Calu3 (cell line): ENCODE results near the gene HIKESHI. TPM values are rescaled to one million over a fixed set of nuclear protein-coding genes. Genes with fewer than 3 reads are reported as not detected.

ENCODE experiments used
- BruUV-seq: library from RNA; stranded (reverse); fragments of 400-500 nt; replicated peaks from 2 replicates; lab custom pipeline; 2021; lab: Mats Ljungman, UMichigan
- CTCF ChIA-PET: fragments of 300-600 bp; sonication (Branson Sonifier 250); formaldehyde crosslinking; loops from one replicate; lab custom pipeline; 2022; ENCODE audit warnings: antibody characterized with exemption; lab: Charles Lee
- DNase-seq: peaks from one replicate; pipeline ENCODE4 v3.0.0; 2022
- H3K27ac Mint-ChIP-seq: one replicate; pipeline ENCODE4 v1.8.0; 2022; ENCODE audit warnings: mixed read lengths; ENCODE audit not compliant: unreplicated experiment
- H3K27me3 Mint-ChIP-seq: one replicate; pipeline ENCODE4 v1.8.0; 2022; ENCODE audit warnings: mixed read lengths; ENCODE audit not compliant: unreplicated experiment
- H3K36me3 Mint-ChIP-seq: one replicate; pipeline ENCODE4 v1.8.0; 2022; ENCODE audit warnings: mild to moderate bottlenecking, moderate library complexity, mixed read lengths; ENCODE audit not compliant: insufficient read depth, unreplicated experiment
- H3K4me1 Mint-ChIP-seq: one replicate; pipeline ENCODE4 v1.8.0; 2022; ENCODE audit warnings: mild to moderate bottlenecking, low read depth, mixed read lengths; ENCODE audit not compliant: unreplicated experiment
- H3K4me3 Mint-ChIP-seq: one replicate; pipeline ENCODE4 v1.8.0; 2022; ENCODE audit warnings: mild to moderate bottlenecking, low read depth, moderate library complexity, mixed read lengths; ENCODE audit not compliant: unreplicated experiment
- H3K9me3 Mint-ChIP-seq: one replicate; pipeline ENCODE4 v1.8.0; 2022; ENCODE audit warnings: low read depth, mixed read lengths; ENCODE audit not compliant: unreplicated experiment
- intact Hi-C: fragments of 100-400 bp; cut with micrococcal nuclease; formaldehyde crosslinking; loops from one replicate; pipeline ENCODE4 v1.10.0; 2022; ENCODE audit not compliant: unreplicated experiment
- total RNA-seq: library from RNA; stranded (reverse); gene quantifications from 2 replicates; pipeline ENCODE4 v1.2.3, GENCODE V29; 2022
- TF ChIP-seq, protein P1 (sequence below): fragments of 200-600 bp; IDR thresholded peaks from one replicate; pipeline ENCODE4 v1.8.0; 2022; ENCODE audit warnings: antibody characterized with exemption; ENCODE audit not compliant: unreplicated experiment

The HIKESHI gene
- total RNA-seq, 1 experiment from 2014 or later: 22.9 TPM

DNA sequence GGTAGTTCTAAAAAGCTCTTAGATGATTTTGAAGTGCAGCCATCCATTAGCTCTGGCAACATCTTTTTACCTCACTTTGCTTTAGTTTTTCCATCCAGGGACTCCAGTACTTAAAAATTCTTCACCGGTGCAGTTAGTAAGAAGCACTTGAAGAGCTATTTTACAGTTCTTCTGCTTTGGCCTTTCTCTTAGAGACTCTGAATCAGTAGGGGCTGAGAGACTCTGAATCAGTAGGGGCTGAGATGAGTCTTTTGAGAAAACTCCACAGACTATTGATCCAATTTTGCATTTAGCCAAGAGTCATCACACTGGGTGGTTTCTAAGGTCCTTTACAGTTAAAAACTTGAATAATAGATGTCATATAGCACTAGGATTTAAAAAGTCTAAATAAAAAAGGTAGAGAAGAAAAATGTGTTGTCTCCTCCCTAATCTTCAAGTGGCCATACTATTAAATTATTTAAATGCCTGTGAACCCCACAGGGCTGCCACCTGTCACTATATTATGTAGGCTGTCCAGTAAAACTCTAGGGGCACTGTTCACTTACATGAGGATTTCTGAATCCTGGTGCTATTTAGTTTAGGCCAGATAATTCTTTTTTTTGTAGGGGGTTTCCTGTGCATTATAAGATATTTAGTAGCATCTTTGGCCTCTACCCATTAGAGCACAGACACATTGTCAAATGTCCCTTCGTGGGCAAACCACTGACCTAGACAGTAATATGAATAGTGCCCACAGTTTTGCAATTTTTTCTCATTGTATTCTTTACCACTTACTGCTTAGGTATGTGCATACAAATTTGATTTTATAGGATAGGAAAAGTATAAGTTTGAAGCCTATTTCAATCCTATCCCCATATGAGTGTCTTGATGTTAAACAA lies 26.3 kb upstream of the HIKESHI start:
- intact Hi-C loops: no loop called here
- H3K9me3 Mint-ChIP-seq: no peaks in the 10 kb centered on the region
- no peak overlapping the region for H3K27ac Mint-ChIP-seq
- H3K4me3 Mint-ChIP-seq: no peak overlapping the region
- no peaks in the 10 kb centered on the region for H3K27me3 Mint-ChIP-seq
- CTCF ChIA-PET: no interaction called here
- H3K4me1 Mint-ChIP-seq: no peaks in the 10 kb centered on the region
- peaks cover 23% of the 10 kb centered on the region for H3K36me3 Mint-ChIP-seq
- TF ChIP-seq, protein P1, sequence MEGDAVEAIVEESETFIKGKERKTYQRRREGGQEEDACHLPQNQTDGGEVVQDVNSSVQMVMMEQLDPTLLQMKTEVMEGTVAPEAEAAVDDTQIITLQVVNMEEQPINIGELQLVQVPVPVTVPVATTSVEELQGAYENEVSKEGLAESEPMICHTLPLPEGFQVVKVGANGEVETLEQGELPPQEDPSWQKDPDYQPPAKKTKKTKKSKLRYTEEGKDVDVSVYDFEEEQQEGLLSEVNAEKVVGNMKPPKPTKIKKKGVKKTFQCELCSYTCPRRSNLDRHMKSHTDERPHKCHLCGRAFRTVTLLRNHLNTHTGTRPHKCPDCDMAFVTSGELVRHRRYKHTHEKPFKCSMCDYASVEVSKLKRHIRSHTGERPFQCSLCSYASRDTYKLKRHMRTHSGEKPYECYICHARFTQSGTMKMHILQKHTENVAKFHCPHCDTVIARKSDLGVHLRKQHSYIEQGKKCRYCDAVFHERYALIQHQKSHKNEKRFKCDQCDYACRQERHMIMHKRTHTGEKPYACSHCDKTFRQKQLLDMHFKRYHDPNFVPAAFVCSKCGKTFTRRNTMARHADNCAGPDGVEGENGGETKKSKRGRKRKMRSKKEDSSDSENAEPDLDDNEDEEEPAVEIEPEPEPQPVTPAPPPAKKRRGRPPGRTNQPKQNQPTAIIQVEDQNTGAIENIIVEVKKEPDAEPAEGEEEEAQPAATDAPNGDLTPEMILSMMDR: no peak
- no peak for DNase-seq
- BruUV-seq: no TSS peak

DNA sequence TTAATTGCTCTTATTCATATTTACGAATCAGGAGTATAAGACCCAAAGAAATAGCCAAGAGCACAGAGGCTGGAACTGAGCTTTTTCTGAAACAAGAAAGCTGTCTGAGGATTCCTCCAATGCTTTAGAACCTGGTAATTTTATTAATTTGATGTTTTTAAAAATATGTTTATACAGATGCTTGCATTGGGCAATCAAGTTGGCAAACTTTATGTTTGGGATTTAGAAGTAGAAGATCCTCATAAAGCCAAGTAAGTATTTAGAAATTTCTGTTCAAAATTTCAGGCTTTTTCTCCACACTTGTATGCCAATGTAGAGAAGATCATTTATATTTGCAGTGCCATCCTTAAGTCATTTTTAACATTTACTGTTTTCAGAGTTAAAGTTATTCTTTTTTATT lies 24.3 kb upstream of the HIKESHI start:
- Mint-ChIP-seq H3K27ac (no peak overlapping the region), H3K36me3 (peaks cover 17% of the 10 kb centered on the region), H3K27me3 (no peaks in the 10 kb centered on the region), H3K9me3 (no peaks in the 10 kb centered on the region), H3K4me3 (no peak overlapping the region), H3K4me1 (no peaks in the 10 kb centered on the region)
- intact Hi-C loops: no loop called here
- CTCF ChIA-PET: no interaction called here
- DNase-seq: no peak
- BruUV-seq: no TSS peak
- TF ChIP-seq, protein P1: no peak

DNA sequence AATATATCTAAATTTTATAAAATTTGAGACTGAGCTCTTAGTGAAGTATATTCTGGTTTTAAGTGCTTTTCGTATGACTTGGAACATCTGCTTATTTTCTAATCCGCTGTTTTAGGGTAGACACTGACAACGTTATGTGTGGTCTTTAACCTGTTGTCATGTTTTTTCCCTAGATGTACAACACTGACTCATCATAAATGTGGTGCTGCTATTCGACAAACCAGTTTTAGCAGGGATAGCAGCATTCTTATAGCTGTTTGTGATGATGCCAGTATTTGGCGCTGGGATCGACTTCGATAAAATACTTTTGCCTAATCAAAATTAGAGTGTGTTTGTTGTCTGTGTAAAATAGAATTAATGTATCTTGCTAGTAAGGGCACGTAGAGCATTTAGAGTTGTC lies 23.8 kb upstream of the HIKESHI start:
- Mint-ChIP-seq H3K27ac (no peak overlapping the region), H3K4me1 (no peaks in the 10 kb centered on the region), H3K27me3 (no peaks in the 10 kb centered on the region), H3K4me3 (no peak overlapping the region), H3K9me3 (no peaks in the 10 kb centered on the region), H3K36me3 (peaks cover 17% of the 10 kb centered on the region)
- intact Hi-C loops: no loop called here
- DNase-seq: no peak
- TF ChIP-seq, protein P1: no peak
- CTCF ChIA-PET: no interaction called here
- no TSS peak for BruUV-seq

DNA sequence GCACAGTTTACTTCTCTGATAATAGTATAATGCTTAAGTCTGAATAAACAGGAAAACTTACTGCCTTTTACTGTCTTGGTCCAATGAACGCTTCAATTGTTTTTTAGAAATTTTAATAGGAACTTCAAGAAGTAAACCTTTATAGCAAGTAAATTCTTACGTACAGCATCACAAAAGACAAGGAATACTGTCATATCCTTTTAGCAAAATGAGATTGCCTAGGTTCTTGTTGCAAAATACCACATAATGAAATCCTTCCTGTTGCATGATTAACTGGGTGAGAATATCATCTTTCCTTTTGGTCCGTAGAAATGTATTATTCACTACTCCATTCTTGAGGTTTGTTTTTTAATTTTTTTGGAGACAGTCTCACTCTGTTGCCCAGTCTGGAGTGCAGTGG lies 22.3 kb upstream of the HIKESHI start:
- H3K9me3 Mint-ChIP-seq: no peaks in the 10 kb centered on the region
- H3K27me3 Mint-ChIP-seq: no peaks in the 10 kb centered on the region
- TF ChIP-seq, protein P1: no peak
- intact Hi-C loops: no loop called here
- no peak for DNase-seq
- H3K4me3 Mint-ChIP-seq: no peak overlapping the region
- CTCF ChIA-PET: no interaction called here
- BruUV-seq: no TSS peak
- H3K4me1 Mint-ChIP-seq: no peaks in the 10 kb centered on the region
- no peak overlapping the region for H3K27ac Mint-ChIP-seq
- peaks cover 17% of the 10 kb centered on the region for H3K36me3 Mint-ChIP-seq
